ENCODE data around the gene OR2F2.

Gene OR2F2, protein sequence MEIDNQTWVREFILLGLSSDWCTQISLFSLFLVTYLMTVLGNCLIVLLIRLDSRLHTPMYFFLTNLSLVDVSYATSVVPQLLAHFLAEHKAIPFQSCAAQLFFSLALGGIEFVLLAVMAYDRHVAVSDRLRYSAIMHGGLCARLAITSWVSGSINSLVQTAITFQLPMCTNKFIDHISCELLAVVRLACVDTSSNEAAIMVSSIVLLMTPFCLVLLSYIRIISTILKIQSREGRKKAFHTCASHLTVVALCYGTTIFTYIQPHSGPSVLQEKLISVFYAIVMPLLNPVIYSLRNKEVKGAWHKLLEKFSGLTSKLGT

DNA sequence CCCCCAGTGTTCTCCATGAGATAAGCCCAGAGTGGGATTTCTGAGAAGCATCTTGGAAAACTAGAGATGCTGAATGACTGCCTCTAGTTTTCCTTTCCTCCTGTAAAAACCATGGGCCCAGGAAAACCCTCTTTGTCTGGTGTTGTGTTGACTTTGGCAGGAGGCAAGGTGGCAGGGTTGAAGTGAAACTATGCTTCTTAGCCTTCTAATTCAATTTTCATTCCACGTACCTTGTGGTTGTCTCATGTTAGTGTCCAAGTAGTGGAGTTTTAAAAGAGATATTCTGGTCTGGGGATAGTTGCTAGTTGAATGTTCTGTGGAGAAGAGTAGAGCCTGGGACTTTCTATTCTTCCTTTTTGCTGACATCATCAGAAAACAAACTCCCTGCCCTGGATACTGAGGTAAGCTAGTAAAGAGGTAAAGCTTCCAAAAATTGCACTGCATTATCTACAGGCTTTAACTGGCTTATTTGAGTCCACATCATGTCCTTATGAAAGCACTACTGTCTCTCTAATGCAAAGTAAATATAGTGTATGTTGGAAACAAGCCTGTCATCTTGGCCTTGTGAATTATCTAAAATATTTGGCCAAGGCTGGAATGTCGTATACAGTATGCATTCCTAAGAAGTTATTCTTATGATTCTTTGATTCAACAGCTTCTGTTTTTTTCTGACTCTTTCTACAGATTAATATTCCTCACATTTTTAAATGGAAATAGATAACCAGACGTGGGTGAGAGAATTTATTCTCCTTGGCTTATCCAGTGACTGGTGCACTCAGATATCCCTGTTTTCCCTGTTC, at the start of gene OR2F2:
OR2F2 (plus strand) TSS at position 708 of the 800 bp plus-strand sequence; CDS start at position 708, 0 bp downstream.
- DNase-seq (ENCODE audit: insufficient read length, low spot score), result no peak
- no peak for FAIRE-seq

DNA sequence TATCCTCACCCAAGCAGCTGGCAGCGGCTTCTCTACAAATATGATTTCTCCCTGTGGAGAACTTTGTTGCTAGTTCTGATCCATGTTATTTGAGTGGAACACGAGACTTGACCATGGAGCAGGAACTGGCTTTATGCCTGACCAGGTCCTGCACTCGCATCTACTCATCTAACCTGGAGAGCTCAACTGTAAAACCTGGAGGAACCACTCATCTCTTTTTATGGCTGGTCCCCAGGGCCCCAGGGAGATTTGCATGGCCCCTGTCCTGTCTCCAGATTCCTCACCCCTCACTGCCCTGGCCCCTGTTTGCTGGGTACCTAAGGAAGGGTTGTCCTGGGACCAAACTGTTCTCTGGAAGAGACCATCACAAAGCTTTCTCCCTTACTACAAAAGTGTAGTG, 49.1 kb upstream of the OR2F2 start:
- DNase-seq (ENCODE audit: insufficient read length, low spot score) (no peak), FAIRE-seq (no peak)

DNA sequence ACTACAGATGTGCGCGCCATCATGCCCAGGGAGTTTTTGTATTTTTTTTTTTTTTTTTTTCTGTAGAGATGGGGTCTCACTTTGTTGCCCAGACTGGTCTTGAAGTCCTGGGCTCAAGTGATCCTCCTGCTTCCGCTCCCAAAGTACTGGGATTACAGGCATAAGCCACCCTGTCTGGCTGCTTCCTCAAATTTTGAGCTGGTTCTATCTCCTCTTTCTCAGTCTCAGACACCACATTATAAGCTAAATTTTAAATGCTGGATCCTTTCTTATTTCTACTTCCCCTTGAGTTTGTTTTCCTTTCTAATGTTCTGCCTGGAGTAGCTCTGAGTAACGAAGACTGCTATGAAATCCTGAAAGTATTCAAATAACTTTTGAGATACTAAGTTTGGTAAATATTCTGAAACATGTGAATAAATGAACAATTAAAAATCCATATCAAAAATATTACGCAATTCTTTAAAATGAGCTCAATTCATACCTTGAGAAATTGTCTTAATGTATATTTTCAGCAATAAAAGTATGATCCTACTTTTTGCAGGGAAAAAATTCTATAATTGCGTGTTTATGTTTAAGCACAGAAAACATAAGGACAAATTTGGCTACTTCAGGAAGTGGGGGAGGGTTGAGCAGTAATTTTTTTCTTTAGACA, 48.1 kb upstream of the OR2F2 start:
- no peak for FAIRE-seq
- DNase-seq (ENCODE audit: insufficient read length, low spot score), result no peak

DNA sequence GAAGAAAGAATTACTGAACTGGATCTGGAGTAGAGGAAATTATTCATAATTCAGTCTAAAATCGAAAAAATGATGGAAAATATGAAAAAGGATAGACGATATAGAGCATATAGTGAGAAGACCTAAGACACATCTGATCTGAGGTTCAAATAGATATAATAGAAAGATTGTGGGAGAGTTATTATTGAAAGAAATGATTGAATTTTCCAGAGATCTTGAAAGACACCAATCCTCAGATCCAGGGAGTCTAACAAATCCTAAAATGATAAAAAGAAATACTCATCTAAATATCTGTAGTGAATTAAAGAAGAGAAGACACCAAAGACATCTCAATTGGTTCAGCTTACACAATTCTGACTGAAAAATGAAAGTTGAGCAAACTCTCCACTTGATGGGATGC, 46.0 kb upstream of the OR2F2 start:
- no peak for FAIRE-seq
- DNase-seq (ENCODE audit: insufficient read length, low spot score), result no peak

DNA sequence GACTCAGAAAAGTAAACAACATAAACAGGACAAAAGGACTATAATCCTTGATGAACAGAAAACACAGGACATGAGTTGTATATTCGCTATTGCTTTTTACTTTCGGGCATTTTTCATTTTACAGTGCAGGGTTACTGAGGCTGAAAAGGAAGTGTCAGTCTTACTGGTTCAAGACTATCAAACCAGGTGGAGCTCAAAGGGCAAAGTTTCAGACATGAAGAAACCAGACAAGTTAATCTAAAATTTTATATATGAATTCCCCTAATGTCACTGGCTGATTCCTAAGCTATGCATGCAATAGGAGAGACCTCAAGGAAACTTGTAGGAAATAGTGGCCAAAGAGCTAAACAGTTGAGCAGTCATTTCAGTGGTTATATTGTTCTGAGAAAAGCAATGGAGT, 44.5 kb upstream of the OR2F2 start:
- DNase-seq (ENCODE audit: insufficient read length, low spot score) (no peak), FAIRE-seq (no peak)

DNA sequence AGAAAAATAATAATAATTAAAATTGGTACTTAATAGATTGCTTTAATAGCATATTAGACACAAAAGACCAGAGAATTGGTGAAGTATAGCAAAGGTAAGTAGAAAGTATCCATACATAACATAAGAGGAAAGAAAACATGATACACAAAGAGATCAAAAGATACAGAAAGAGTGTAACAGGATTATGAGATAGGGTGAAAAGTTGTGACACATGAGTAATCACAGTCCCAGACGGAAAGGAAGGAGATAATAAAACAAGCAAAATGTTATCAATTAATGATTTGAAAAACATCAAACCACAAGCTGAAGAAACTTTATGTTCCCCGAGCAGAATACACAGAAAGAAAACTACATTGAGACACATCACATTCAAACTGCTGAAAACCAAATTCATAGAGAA, 43.6 kb upstream of the OR2F2 start:
- no peak for FAIRE-seq
- no peak for DNase-seq (ENCODE audit: insufficient read length, low spot score)

DNA sequence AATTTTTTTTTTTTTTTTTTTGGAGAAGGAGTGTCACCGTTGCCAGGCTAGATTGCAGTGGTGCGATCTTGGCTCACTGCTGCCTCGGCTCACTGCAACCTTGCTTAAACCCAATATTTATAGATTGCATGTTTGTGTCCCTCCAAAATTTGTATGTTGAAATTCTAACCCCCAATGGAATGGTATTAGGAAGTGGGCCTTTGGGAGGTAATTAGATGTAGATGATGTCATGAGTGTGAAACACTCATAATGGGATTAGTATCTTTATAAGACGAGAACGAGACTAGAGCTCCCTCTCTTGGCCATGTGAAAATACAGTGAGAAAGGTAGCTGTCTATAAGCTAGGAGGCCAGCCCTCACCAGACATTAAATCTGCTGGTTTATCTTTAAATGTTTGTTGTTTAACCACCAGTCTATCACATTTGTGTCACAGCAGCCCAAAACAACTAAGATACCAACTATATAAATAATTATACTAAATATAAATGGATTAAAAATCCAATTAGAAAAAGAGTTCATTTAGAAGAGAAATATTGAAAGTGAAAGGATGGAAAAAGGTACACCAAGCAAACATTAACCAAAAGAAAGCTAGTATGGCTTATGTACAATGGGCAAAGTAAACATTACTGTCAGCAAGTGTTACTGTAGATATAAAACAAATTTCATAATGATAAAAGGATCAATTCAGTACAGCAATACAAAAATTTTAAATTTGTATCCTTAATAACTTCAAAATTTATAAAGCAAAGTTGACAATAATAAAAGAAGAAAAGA, 42.3 kb upstream of the OR2F2 start:
- FAIRE-seq (peak; percentile 86), DNase-seq (ENCODE audit: insufficient read length, low spot score) (no peak)

DNA sequence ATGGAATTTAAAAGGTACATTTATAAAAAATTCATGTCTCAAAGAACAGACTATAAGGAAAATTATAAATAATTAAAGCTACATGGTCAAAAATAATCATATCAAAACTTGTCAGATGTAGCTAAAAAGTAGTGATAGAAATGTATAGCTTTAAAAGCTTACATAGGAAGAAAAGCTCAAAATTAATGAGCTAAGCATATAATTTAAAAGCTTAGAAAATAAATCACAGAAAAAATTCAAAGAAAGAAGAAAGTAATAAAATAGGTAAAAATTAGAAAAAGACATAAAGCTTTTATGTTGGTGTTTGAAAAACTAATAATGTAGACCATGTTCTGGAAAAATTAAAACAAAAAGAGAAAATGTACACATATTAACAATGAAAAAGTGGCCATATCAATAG, 38.4 kb upstream of the OR2F2 start:
- DNase-seq (ENCODE audit: insufficient read length, low spot score), result no peak
- FAIRE-seq, result no peak

DNA sequence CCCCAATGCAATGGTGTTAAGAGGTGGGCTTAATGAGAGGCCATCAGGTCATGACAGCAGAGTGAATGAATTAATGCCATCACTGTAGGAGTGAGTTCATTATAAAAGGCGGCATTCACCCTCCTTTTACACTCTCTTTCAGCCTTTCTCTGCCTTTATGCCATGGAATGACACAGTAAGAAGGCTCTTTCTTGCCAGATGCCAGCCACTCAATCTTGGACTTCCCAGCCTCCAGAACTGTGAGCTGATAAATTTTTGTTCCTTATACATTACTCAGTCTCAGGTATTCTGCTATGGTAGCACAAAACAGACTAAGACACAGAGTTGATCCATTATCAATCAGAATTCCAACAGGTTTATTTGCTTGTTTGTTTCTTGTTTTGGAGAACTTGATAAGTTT, 36.2 kb upstream of the OR2F2 start:
- no peak for FAIRE-seq
- DNase-seq (ENCODE audit: insufficient read length, low spot score), result no peak

DNA sequence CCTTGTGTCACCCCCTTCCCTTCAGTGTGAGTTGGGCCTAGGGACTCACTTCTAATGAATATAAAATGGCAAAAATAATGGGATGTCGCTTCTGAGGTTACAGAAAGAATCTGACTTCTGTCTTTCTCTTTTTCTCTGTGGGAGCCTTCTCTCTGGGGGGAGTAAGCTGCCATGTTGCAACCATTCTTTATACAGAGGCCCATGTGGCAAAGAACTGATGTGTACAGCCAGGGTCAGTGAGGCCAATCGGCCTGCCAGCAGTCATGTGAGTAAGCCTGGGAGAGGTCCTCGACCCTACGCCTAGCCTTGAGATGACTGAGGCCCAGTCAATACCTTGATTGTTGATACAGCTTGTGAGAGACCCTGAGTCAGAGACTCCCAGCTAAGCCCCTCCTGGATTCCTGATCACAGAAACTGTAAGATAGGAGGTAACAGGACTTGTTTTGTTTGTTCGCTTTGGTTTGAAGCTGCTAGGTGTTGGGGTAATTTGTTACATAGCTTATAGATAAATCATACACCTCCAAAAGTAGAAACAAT, 34.7 kb upstream of the OR2F2 start:
- no peak for FAIRE-seq
- no peak for DNase-seq (ENCODE audit: insufficient read length, low spot score)

DNA sequence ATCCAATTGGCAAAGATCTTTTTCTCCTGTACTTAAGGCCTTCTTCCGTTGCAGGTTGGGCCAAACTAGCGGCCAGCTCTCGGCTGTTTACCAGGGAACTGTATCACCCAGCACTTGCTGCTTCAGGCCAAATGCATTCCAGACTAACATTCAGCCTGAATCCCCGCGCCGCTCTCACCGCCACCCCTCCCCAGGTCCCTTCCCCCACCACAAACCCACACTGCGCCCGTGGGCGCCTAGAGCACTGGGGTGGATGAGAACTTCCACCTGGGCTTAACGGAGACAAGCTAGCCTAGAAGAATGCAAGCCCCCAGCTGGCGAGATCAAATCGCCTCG, 33.7 kb upstream of the OR2F2 start:
- no peak for FAIRE-seq
- DNase-seq (ENCODE audit: insufficient read length, low spot score), result no peak

DNA sequence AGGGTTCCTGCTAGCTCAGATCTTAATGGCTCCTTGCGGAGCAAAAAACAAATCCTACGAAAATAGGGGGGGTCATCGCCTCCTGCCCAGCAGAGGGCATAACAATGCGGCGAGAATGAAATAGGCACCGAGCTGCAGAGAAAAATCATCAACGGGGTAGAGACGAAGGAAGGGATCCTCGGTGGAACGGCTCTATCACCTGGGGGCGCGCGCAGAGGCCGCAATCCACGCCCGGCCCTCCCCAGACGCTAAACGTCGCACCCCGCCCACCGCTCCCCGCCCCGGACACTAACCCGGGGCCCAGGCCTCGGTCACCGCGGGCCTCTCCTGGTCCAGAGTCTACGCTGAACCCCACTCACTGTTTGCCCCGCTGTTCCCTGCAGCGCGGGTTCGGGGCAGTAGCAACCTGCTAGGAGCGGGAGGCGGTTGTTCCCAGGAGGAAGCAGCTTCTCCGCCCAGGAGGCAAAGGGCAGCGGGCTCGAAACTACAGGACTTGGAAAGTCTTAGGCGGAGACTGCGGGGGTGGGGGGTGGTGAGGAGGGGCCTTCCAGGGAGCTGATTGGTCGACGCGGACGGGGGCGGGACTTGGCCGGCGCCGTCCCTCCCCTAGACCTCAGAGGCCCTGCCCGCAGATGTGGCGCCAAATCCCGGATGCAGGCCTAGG, 33.2 kb upstream of the OR2F2 start, which contains the start of gene TCAF1:
TCAF1 (minus strand) TSS at position 509 of the 664 bp plus-strand sequence. CDS start 25,568 bp downstream, outside the sequence.
- FAIRE-seq (peak; percentile 75), DNase-seq (ENCODE audit: insufficient read length, low spot score) (peak; percentile 72)

DNA sequence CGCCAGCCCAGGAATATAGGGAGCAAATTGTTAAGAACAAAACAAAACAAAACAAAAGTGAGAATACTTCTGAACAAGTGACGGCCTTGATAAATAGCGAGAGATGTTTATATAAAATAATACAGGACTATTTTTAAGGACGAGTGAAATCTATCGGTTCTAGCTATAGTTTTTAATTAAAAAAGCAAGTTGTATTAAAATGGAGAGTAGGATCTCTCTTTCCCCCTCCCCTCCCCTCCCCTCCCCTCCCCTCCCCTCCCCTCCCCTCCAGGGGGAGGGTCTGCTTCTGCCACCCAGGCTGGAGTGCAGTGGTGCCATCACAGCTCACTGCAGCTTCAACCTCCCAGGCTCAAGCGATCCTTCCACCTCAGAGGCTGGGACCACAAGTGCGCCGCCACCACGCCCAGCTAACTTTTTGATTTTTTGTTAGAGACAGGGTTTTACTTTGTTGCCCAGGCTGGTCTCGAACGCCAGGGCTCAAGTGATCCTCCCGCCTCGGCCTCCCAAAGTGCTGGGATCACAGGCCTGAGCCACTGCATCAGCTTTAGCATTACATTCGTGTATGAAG, 32.6 kb upstream of the OR2F2 start:
- FAIRE-seq (no peak), DNase-seq (ENCODE audit: insufficient read length, low spot score) (no peak)

DNA sequence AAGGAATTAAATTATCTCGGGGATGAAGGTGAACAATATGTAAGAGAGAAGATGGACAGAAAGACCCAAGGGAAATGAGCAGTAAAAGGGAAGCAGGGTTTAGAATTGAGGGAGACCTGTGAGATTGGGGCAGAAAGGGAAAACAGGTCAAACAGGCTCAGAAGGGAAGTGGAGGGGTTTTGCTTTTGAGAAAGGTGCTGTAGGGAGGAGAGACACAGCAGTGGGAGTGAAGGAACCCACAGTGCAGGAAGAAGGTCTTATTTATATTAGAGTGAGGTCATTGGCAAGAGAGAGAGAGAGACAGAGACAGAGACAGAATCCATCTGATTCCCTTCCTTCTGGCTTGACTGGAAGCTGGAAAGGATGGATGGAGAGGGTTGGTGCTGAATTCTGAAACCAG, 29.5 kb upstream of the OR2F2 start:
- FAIRE-seq, result no peak
- no peak for DNase-seq (ENCODE audit: insufficient read length, low spot score)

DNA sequence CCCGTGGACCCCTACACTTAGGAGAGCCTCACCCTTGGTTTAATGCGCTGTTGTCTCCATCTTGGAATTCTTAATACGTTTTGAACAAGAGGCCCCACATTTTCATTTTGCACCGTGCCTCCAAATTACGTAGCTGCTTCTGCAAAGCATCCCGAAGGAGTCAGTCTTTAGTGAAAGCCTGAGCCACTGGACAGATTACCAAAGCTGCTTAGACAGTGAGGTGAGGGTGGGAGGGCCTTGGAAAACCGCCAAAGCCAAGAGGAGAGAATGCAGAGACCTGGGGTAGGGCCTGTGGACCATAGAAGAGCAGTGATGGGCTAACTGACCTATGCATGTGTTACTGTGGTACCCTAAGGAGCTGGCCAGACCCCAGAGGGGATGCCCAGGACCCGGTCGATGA, 28.9 kb upstream of the OR2F2 start:
- FAIRE-seq, result no peak
- DNase-seq (ENCODE audit: insufficient read length, low spot score), result no peak

DNA sequence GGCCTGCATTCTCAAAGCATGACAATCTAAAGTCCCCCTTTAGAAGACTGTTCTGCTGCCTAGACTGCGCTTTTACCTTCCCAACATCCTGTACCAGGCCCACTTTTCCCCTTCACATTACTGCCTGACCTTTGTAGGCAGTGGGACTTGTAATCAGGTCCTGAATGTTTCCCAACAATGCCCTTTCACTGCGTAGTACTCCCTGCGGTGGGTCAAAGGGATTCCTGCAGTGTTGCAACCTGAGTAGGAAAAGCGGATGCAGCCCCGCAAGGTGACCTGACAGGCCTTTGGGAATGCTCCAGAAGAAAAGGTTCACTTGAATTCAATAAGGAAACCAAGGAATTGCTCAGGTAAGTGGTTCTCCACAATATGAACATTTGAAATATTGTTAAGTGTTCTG, 28.1 kb upstream of the OR2F2 start:
- DNase-seq (ENCODE audit: insufficient read length, low spot score) (no peak), FAIRE-seq (no peak)

DNA sequence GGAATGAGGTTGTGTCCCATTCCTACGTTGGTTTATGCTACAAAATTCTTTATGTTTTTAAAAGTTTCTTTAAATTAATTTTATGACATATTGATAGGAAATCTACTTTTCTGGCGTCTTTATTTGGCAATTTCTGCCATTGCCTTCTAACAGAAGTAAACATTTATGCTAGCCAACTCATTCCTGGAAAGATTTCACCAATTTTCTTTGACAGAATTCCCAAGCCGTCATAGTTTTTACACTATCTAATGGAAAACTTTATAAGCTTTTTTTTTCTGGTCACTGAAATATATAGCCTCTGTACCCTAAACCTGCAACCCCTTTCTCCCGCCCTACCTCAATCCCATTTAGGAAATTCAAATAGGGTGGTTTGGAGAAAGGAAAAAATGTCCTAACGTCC, 26.9 kb upstream of the OR2F2 start:
- FAIRE-seq (no peak), DNase-seq (ENCODE audit: insufficient read length, low spot score) (no peak)

DNA sequence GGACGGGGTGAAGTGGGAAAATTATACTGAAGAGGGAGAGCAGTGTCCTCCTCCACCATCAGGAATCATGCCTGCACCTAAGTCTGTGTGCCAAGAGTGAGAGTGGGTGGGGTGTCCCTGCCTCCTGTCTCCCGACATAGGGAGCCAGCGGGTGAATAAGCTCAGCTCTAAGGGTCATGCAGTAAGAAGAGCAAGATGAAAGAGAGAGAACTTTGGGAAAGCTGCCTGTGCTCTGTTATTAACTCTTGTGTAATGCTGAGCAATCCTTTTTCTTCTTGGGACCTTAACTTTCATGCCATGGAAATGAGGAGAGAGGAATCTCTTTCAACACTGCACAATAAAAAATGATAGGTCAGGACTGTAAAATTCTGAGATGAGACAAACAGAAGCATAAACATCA, 25.2 kb upstream of the OR2F2 start:
- FAIRE-seq (no peak), DNase-seq (ENCODE audit: insufficient read length, low spot score) (no peak)

DNA sequence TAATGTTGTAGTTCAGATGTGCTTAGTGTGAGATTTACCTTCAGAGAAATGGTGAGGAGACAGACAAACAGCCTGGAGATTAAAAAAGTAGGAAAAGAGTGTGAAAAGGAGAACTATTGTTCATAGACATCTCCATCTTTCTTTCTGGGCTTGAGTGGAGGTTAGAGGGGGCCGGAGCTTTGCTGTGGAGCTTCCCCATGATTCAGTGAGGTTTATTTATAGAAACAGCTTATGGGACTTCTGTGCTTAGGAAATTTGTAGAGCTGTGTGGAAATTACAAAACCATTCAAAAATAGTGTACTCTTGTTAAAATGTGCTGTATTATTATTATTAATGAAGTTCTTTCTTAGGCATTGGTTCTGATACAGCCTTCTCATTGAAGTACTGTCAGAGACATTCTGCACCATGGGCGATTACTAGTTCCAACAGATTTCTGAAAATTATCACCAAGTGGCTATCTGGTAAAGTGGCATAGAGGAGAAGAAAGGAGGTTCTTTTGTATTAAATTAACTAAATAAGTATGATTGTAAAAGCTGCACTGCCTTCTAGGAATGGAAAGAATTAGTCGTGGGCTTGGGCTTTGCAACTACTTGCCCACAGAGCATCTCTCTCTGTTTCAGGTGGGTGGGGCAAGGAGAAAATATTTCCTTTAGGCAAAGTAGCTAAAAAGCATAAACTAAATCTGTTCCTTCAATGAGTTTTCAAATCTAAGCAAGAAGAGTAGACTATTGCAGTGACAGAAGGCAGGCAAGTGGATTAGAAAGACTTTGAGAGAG, 24.4 kb upstream of the OR2F2 start:
- FAIRE-seq, result no peak

More for the DNA sequence above, 24.4 kb upstream of the OR2F2 start:
- DNase-seq (ENCODE audit: insufficient read length, low spot score), result no peak
